Activated CD8-positive, alpha-beta memory T cell treated with anti-CD3 and anti-CD28 coated beads, Interleukin-2, amount 50 U/mL, for 1 hour (primary cell): ENCODE results near the gene REXO1.
"Not testable (repeated sequence)": the region's sequence is repeated elsewhere in the genome, so short reads cannot be mapped to it uniquely, and the experiment has no call there.

ENCODE experiments used
- DNase-seq: peaks from one replicate; pipeline ENCODE4 v3.0.0-alpha.2; 2020; ENCODE audit errors: extremely low read depth

REXO1 gene

DNA sequence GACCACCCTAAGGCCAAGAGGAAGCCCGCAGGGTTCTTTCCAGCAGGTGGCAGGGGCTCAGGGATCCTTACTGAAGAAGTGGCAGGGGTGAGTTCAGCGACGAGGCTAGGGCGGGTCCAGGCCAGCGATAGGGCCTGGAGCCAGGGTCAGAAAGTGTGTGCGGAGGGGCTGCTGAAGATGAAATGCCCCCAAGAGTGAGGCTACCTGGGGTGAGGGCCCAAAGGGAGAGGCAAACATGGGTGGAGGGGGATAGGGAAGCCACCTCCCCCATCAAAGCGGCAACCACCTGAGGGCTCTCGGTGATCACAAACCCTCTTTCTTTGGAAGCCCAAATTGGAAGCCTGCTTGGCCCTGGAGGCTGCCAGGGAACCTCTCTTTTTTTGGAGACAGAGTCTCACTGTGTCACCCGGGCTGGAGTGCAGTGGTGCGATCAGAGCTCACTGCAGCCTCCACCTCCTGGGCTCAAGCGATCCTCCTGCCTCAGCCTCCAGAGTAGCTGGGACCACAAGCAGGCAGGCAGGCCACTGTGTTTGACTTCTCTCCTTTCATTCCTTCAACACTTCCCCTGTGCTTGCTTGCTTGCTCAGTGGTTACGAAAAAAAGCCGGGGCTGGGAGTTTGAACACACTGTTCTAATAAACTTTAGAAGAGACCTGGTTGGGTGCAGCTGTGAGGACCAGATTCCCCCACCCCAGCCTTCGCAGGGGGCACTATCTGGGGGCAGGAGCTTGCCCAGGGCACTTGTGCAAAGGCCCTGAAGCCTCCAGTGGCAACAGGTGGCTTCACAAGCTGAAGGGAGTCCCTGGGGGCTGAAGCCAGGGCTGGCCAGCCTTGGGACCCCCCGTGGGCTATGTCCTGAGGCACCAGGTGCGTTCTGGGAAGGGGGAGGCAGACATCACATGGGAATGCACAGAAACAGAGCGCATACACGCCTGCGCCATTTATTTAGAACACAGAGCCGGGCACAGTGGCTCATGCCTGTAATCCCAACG, 34.8 kb downstream of the REXO1 start:
- DNase-seq = no peak

DNA sequence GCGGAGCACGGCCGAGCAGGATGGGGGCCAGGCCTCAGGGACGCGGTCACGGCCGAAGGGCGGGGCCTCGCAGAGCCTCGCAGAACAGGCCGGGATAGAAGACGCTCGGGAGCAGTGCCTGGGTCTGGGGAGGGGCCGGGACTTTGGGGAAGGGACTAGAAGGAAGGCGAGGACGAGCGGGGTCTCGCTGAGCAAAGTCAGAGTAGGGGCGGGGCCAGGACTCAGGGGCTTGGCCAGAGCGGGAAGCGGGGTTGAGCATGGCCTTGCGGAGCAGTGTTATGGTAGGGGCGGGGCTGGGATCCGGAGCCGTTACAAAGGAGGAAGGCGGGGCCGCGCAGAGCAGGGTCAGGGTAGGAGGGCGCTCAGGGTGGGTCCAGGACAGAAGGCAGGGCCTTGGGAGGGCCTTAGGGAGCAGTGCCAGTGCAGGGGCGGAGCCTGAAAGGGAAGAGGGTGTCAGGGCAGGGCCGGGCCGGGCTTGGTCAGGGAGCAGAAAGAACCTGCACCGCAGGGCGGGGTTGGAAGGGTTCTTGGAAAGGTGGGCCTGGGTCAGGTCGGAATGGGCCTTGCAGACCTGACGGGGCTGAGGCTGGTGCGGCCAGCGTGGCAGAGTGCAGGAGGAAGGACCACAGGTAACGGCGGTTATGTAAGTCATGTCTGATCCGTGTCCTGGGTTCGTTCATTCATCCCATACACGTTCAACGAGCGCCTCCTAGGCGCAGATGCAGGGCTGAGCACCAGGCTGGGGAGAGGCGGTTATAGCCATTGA, 35.7 kb downstream of the REXO1 start:
- peak; percentile 65 for DNase-seq

DNA sequence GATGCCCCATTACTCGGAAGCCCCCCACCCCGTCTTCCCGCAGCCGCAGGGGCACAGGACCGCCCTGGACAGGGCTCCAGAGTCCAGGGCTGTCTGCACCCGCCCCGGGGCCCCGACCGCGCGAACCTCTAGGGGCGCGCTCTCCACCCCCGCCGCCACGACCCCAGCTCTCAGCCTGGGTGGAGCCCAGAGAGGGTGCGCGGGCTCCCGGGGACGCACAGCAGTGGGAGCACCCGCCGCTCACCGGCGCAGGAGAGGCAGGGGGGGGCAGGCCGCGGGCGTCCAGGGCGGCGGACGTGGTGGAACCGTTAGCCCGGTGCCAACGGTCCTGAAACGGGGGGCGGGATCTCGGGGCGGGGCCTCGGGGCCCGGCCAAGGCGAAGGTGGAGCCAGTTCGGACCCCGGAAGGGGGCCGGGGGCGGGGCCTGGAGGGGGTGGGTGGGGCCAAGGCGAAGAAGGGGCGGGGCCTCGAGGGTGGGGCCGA, 36.3 kb downstream of the REXO1 start, which contains the start of gene ATP8B3:
Gene ATP8B3, minus strand, starts transcription at position 335 of the 484 bp plus-strand sequence. CDS start 540 bp downstream, outside the sequence.
- no peak for DNase-seq

DNA sequence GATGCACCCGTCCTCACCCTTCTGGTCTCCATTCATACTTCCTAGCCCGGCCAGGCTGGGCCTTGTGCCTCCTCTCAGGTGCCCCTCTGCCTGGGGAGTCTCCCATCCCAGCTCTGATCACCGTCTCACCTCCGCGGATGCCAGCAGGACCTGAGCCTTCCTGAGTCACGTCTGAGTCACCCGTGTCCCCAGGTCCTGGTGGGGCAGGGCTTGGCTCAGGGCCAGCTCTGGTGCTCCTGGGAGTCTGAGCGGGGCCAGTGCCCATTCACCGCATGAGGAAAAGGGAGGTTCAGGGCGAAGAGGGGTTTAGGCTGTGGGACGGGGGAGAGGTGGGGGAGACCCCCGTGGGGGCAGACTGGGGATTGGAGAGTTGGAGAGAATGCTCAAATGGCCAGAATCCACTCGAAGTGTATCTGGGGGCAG, 36.8 kb downstream of the REXO1 start:
- no peak for DNase-seq

DNA sequence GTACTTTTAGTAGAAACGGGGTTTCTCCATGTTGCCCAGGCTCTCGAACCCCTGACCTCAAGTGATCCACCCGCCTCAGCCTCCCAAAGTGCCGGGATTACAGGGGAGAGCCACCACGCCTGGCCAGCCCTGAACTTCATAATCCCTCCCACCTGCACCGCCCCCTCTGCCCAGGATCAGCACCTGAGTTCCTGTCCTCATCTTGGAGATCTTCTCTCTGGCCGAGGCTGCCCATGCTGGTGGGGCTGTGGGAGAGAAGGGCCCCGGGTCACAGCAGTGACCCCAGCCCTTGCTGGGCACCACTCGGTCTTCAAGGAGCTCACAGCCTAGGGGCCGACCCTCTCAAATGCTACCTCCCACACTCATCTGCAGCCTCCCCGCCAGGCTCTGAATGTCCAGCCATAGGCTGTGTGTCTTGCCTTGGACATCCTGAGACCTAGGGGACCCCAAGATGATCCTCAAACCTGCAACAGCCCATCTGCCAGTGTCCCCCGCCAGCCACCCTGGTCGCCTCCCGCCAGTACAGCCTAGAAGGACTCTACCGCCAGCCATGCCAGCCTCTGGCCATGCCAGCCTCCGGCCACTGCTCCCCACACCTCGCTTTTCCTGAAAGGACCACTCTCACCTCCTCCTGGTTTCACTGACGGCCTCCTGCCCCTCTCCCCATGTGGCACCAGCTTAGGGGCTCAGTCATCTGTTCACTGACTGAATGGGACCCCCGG, 37.7 kb downstream of the REXO1 start:
- DNase-seq = no peak

DNA sequence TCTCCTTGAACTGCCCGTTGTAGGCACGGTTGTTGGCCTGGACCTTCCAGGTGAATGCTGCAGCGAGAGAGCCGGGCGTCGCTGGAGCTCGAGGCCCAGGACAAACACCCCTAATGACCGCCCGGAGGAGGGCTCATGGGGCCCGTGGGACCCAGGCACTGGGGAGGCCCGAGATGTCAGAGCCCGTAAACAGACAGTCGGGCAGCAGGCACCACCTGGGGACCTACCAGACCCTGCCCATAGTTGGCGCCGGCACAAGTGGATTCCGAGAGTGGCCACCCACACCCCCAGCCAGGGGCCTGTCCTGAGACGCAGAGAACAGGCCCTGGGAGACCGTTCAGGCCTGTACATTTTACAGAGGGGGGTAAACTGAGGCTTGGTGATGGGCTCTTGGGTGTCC, 38.6 kb downstream of the REXO1 start:
- no peak for DNase-seq

DNA sequence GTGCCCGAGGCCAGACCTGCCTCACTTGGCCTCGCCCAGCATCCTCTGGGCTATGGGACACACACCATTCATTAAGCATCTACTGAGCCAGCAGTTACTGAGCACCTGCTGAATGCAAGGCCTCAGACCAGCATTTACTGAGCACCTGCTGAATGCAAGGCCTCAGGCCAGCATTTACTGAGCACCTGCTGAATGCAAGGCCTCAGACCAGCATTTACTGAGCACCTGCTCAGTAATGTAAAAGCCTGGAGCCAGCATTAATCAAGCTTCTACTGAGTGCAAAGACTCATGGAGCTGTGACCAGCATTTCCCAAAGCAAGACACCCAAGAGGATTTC, 39.9 kb downstream of the REXO1 start:
- DNase-seq = no peak

DNA sequence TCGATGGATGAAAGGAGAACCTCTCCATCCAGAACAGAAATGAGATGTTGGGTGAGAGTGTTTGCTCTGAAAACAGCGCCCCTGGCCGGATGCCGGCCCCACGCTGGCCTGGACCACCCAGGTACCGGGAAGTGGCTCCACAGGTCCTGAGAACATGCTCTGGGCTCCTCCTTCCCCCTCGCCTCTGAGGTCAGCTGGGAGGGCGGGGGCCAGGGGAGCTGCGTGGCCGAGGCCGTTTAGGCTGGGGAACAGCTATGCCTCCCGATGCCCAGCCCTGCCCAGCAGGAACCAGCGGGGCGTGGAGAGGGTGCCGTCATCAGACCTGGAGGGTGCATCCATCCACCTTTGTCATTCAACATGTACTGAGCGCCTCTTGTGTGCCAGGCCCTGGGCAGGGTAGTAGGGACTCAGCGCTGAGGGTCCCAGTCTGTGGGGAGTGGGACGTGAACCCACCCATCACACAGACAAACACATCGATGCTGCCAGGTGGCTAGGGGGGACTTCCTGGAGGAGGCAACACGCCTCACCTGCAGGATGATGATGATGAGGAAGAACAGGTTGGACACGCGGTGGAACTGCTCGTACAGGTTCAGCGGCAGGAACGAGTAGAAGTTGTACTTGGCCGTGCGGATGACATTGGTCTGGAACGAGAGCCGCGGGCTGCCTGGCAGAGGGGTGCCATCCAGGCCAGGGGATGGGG, 40.4 kb downstream of the REXO1 start:
- no peak for DNase-seq

DNA sequence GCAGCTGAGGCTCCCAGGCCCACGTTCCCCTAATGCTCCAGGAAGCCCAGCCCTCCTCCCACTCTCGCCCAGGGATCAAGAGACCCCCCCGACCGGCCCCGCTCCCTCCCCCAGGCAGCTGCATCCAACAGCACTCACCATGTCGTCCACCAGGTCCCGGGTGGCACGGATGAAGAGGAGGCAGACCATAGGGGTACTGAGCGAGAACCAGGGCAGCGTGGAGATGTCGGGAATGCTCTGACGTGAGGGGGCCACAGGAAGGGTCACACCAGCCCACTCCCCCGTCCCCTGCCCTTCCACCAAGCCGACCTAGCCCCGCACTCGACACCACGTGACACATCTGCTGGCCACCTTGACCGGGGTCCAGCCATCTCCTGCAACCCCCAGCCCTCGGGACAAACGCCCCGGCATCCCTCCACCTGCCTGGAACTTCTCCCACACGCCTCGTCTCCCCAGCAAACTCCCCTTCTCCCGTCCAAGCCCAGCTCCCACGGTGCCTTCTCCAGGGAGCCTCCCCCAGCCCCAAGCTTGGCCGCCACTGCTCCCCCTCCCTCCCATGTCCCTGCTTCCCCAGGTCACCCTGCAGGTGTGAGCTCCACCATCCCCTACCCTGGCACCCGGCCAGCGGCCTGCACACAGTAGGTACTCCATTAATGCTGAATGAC, 41.1 kb downstream of the REXO1 start:
- no peak for DNase-seq

DNA sequence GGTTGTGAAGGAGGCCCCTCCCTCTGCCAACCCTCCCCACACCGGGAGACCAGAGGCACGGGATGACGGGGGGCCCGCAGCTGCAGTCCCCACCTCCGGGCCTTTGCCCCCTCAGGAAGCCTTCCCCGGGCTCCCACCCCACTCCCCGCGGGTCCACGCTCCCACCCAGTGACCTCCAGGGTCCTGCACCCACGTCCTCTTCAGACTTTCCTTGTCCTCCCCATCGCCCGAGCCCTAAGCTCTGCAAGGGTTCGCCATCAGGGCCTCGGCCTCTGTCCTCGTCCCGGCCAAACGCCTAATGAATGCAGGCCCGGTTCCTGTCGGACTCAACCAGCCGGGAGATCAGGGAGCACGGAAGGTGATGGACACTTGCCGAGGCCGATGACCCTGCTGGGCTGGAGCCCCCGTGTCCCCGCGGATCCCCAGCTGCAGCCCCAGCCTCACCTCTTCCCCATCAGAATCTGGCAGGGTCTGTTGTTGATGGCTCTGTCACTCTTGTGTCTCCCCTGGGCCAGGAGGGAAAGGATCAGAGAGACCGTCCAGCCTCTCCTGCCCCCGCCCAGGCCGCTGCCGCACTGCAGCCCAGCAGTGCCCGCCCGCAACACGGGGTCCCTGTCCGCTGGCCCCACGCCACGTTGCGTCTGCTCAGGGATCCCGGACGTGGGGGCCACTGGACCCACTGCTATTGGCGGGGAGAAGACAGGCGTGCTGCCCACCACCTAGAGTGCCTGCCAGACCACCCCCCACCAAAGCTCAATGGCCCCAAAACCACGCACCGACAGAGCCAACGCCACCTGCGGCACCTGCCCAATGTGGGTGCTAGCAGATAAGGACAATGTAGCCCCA, 41.9 kb downstream of the REXO1 start:
- DNase-seq = no peak

DNA sequence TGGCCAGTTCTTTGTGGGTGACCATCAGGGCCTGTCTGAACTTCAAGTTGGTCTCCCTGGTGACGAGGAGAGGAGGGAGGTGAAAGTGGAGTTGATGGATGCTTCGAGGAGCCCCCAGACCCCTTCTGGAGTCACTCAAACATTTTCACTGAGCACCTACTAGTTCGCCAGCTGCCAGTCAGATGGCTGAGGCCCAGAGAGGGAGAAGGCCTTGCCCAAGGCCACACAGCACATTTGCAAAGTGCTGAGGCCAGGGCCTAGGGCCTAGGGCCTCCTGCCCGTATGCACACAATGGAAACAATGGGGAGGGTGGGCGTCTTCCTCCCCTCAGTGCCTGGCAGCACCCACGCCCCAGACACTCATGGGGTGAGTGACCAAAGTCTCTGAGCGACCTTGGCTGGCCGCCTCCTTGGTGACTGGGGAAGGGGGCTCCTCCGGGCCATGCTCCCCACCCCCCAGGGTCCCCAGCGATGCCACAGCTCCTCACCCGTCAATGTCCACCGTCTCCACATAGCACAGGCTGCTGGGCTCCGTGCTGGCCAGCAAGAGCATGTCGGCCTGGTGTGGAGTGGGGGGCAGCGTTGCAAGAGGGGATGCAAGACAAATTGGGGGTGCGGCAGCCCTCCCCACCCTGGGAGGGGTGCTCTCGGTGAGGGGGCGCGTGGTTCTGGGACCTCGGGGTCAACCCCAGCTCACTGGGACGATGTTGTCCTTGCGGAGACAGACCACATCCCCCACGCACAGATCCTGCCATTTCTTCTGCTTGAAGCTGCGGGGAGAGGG, 42.7 kb downstream of the REXO1 start:
- DNase-seq = no peak

DNA sequence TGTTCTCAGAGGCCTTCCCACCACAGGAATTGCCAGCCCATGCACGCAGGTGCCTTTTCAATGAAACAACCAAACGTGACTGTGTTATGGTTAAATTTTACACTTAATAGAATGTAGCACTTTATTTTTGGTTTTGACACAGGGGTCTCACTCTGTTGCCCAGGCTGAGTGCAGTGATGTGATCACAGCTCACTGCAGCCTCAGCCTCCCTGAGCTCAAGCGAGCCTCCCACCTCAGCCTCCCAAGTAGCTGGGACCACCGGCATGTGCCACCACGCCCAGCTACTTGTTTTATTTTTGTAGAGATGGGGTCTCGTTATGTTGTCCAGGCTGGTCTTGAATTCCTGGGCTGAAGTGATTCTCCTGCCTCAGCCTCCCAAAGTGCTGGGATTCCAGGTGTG, 43.4 kb downstream of the REXO1 start:
- DNase-seq = no peak

DNA sequence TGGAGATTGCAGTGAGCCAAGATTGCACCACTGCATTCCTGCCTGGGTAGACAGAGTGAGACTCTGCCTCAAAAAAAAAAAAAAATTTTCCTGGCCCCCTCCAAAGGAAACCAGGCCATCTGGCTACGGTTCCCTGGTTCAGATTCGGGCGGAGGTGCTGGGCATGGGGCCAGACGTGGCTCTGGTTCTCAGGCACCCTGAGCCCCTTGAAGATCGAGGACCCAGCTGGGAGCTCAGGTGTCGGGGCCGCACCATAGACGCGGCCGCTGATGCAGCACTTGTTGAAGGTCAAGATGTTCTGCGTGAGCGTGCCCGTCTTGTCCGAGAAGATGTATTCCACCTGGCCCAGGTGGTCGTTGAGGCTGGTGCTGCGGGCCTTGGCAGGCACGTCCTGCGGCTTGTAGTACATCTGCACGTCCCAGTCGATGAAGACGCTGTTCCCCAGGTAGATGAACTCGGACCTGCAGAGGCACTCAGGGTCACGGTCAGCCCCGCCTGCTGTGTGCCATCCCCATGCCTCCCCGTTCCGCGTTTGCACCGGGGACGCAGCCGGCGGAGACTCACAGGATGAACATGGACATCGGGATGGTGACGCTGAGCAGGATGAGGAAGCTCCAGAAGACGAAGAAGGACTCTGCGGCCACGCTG, 48.5 kb downstream of the REXO1 start:
- no peak for DNase-seq

DNA sequence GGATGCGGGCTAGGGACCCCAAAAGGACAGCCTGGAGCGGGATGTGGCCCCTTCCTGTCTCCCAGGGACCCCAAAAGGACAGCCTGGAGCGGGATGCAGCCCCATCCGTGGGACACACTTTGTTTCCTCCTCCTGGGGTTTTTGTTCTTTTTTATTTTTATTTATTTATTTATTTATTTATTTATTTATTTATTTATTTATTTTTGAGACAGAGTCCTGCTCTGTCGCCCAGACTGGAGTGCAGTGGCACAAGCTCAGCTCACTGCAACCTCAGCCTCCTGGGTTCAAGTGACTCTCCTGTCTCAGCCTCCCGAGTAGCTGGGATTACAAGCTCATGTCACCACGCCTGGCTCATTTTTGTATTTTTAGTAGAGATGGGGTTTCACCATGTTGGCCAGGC, 51.0 kb downstream of the REXO1 start:
- DNase-seq = not testable (repeated sequence)

DNA sequence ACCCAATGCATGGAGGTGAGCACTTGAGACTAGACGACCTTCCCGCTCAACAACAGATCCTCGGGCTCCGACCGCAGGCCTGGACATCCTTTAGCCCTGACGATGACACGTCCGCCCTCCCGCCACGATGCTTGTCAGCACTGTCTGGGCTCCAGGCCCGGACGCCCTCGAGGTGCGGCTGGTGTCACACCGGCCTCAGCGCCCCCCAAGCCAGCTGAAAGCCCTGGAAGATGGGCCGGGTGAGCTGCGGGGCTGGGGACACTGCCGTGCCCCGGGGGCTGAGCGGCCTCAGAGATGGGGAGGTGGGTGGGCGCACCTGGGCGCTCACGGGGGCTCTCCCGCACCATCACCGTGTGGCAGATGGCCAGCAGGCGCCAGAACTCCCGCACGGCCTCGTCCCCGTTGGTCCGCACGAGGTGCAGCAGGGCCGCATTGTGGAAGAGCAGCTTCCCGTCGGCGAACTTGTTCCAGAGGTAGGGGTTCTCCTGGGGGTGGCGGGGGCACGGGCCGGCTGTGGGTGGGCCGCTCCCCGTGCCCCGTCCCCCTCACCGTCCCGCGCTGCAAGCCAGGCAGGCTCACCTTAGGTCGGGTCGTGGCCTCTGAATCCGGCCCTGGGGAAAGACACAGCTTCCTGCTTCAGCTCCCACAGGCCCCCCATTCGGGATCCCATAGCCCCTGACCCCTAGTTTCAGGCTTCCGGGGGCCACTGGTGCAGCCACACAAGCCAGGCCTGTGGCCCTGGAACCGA, 51.7 kb downstream of the REXO1 start:
- no peak for DNase-seq

DNA sequence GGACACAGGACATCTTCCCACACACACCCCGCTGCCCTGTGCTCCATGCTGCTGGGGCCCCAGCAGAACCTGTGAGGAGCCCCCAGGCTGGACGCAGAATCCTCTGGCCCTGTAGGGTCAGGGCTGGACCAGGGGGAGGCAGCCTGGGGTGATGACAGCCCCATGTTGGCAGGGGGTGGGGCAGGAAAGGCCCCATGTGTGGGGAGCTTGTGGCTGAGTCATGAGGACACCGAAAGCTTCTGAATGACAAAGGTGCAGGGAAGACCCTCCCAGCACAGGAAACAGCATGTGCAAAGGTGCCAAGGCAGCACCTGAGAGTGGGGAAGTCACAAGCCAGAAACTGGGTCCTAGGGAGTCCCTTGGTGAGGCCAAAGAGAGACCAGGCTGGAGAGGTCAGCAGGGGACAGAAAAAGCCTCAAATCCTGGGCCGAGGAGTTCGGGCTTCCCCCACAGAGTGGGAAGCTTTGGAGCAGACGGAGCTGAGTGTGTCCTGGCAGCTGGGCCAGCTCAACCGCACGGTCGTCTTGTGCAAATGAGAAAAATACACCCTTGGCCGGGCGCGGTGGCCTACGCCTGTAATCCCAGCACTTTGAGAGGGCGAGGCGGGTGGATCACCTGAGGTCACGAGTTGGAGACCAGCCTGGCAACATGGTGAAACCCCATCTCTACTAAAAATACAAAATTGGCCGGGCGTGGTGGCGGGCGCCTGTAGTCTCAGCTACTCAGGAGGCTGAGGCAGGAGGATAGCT, 53.7 kb downstream of the REXO1 start:
- no peak for DNase-seq

DNA sequence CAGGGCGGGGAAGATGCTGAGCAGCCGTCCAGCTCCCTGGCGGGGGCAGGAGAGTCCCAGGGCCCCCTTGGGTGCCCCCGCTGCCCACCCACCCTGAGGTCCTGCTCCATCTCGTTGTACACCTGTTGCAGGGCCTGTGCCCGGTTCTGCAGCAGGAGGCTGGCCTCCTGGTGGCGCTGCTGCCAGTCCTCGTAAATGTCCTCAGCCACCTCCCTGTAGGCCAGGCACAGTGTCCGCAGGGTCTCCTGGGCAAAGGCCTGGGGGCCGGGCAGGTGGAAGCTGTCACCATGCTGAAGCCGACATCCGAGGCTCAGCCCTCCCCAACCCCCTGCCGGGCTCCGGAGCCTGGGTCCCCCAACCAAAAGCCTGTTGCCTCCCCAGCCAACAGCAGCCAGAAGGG, 56.4 kb downstream of the REXO1 start:
- DNase-seq = no peak
